Superior temporal gyrus (tissue), 1 donor: ENCODE results near the gene FAM174C.

Source experiments
- DNase-seq: peaks from one replicate; pipeline ENCODE4 v3.0.0-alpha.2; 2016; ENCODE audit errors: extremely low spot score

Gene FAM174C

DNA sequence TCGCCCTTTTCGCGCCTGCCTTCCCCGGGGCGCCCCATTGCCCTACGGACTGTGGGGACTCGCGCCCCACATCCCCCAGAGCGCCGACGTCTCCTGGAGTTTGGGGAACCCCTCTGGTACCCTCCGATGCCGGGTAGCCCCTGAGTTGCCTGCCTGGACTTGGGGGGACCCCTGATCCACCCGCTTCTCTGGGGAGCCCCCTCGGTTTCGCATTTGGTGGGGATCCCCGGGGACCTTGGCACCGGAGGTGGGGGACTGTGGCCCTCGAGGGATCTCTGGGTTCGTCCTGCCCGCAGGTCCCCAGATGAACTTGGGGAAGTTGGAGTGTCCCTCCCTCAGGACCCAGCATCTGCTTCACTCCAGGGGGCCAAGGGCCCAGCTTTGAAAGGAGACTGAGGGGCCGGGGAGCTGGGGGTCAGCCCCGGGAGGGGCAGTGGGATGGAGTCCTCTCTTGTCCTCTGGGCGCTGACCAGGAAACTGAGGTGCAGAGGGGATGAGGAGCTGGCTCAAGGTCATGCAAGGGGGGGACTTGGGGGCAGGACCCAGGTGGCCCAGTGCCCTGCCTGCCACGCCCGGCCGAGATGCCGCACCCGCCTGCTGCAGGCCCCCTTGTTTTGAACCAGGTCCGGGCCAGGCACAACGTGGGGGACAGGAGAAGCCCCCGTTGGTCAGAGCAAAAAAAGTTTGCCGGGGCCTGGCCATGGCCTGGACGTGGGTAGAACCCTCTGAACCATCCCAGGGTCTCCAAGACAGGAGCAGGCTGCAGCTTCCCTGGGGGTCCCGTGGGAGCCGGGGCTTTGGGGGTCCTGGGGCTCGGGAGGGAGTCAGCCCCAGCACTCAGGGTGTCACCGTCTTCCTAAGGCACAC lies 11.4 kb downstream of the FAM174C start:
- no peak for DNase-seq

GRCh38 chr19:1287354-1288225 lies 12.3 kb downstream of the FAM174C start:
- no peak for DNase-seq

DNA sequence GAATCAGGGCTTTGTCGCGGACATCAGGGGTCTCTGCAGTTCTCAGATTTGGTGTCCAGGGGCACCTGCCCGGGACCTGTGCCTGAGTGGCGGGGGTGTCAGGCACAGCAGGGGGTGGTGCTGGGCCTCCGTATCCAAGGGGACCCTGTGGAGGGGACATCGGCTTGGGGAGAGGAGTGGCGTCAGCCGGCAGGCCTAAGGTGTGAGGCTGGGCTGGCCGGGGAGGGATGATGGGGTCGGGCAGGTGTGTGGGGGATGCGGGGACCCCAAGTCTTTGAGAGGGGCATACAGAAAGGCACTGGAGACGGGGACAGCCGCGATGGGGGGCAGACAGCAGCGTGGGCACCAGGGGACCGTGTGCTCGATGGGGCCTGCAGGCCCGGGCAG lies 12.9 kb downstream of the FAM174C start:
- DNase-seq, result no peak

DNA sequence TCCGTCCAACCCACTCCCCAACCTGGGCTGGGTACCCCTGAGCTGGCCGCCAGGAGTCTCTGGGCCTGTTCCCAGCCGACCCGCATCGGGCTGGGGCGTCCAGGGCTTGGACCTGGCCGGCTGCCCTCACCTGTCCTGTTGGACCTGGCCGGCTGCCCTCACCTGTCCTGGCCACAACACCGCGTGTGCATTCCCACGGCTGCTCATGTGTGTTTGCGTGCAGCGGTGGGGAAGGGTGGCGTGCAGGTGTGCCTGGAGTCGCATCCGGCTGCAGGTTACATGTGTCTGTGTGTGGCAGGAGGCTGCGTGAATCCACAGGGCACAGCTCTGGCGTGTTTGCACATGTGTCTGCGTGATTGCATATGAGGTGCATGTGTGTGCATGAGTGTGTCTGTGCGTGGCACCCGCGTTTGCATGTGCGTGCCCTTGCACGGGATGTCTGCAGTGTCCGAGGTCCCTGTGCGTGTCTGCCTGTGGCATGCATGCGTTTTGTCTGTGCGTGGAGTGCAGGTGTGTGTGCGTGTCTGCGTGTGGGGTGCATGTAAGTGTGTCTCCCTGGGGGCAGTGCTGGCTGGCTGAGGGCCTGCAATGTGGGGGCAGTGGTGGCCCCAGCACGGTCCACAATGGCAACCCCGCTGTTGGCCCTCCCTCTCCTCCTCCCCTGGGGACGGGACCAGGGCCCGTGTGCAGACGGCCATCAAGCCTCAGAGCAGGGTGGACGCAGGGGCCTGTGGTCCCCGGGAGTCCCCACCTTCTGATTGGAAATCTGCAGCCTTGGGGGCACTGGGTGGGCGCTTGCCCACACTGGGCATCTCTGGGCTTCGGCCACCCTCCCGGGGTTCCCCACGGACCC lies 13.7 kb downstream of the FAM174C start:
- DNase-seq, result no peak

DNA sequence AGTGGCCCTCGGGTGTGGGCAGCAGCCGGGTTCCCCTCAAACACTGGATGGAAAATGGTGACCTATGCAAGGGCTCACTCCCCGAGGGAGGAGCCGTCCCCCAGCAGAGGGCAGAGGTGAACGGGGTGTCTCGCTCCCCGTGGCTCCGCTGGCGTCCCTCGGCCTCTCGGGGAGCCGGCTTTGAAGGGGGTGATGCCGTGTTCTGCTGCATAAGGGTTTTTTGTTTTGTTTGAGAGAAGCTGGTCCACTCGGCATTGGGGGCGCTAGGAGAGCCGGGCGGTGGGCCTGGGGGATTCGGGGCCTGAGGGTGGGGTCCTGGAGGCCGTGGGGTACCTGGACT lies 14.3 kb downstream of the FAM174C start:
- no peak for DNase-seq

DNA sequence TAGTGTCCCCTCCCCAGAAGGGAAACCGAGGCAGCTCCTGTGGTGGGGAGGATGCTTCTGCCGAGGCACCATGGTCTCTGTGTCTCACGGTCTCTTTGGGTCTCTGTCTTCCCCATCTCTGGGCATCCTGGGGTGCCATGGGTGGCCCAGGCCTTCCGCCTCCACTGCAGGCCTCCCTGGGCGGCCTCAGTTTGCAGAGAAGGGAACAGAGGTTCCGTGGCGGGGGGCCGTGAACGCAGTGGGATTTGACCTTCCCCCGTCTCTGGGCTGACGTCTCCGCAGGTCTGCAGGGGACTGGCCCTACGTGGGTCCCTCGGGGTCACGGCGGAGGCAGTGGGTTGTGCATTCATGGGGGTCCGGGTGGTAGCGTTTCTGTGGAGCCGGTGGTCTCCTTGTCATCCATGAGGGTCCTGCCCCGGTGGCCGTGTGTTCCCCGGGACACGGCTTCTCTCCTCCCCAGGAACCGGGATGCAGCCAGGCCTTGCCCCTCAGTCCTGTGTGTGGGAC lies 14.9 kb downstream of the FAM174C start:
- DNase-seq, result no peak

DNA sequence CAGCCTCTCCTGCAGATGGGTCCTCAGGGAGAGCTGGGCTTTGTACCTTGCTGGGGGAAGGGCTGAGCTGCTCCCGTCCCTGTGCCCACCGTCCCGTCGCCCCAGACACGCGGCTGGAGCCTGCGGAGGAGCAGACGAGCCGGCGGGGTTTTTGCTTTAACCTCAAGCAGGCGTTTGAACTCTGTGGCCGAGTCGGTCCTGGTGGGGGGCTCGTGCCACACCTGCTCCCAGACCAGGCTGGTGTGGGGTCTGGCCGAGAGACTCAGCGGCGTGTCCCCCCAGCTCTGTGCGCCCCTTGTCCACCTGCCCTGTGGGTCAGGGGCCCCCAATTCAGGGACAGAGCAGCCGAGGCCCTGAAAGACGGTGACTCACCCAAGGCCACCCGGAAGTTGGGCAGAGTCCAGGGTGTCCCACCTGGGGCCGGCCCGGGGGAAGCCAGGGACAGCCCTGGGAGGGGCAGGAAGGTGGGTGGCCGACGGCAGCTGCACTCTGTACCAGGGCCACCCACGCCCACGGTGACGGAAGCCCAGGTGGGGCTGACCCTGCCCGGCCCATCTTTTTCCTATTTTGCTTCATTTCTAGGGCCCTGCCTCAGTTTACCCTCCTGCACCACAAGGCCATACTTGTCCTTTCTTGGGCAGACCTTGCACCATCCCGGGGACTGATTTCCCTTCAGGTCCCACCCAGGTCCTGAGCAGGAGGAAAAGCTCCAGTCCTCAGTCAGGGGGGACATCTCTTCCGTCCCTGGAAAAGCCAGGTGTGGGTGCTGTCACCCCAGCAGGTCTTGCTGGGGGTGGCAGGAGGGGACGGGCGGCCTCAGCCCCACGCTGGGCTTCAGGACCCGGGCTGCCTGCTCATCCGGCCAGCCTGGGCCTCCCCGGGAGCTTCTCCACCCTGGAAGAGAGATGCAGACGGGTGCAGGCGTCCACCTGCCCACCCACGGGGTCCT lies 15.6 kb downstream of the FAM174C start:
- DNase-seq, result no peak

- no peak for DNase-seq
These were observed 16.6 kb downstream of the FAM174C start for GRCh38 chr19:1291761-1292418.

DNA sequence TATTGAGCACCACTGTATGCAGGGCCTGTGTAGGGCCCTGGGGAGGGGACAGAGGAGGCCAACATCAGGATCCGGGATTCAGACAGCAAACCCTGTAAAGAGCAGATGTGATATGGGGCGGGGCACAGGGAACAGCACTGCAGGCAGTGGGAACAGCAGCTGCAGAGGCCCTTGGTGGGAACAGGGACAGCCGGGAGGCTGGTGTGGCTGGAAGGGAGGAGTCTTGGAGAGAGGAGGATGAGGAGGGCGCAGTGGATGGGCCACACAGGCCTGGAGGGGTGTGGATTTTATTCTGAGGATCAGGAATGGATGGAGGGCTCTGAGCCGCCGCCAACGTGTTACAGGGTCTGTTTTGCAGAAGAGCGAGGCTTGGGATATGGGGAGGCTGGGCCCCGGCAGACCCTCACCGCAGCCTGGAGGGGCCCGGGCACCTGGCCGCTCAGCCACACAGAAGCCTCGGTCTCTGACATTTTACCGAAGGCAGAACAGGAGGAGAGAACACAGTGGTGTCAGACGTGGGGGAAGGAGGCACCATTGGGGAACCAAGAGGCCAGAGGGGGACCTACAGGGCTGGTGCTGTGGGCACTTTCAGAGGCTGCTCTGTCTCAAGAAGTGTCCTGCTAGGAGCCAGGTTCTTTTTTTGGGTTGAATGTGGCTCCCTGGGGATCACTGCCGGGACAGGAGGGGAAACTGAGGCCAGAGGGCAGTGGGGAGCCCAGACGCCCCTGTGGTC lies 17.3 kb downstream of the FAM174C start:
- DNase-seq, result no peak

- DNase-seq, result no peak
These were observed 18.7 kb downstream of the FAM174C start for GRCh38 chr19:1293782-1294604.

GRCh38 chr19:1294688-1295087 lies 19.4 kb downstream of the FAM174C start:
- DNase-seq, result no peak

GRCh38 chr19:1295169-1296012 lies 20.1 kb downstream of the FAM174C start:
- no peak for DNase-seq

GRCh38 chr19:1296078-1296477 lies 20.7 kb downstream of the FAM174C start:
- DNase-seq, result no peak

GRCh38 chr19:1296575-1297271 lies 21.4 kb downstream of the FAM174C start:
- DNase-seq, result no peak

GRCh38 chr19:1298235-1298634 lies 22.9 kb downstream of the FAM174C start:
- no peak for DNase-seq

GRCh38 chr19:1299801-1300200 lies 24.5 kb downstream of the FAM174C start:
- DNase-seq, result no peak
